ENCODE measurements around the gene SLAMF8. TPM values are rescaled to one million over a fixed set of nuclear protein-coding genes. Genes with fewer than 3 reads are reported as not detected.

The SLAMF8 gene
- total and polyA plus RNA-seq, 12 donors, result 0.30 to 24.4 (median 0.99) TPM

DNA sequence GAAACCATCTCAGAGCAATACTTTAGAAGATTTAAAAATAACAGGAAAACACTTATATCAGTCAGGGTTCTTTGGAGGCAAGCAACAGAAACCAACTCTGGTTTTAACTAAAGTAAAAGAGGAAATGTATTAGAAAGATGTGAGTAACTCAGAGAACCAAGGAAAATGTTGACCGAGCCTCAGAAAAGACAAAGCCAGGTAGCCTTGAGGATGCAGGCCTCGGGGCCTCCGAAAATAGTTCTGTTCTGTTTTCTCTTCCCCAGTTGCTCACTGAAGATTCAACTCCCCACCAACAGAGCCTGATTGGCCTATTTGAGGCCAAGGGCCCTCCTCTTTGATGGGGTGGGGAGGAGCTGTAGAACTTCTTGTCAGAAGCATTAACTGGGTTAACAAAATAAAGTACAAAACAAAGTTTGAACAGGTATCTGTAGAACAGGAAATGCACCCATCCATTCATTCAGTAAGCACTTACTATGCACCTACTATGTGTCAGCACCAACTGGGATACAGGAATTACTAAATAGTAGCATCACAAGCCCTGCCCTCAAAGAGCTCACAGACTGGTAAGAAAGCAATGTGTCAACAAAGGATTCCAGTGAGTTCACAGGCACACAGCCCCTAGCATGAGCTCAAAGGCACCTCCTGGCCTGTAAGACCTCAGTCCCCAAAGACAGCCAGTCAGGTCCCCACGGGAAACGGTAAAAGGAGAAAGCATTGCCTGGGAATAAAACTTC, 12.6 kb downstream of the SLAMF8 start:
- WGBS, 2 donors, result 93 to 95% methylated on average over 5 of the region's 5 CpGs
- Histone ChIP-seq H3K9me3 (no peaks in the 10 kb centered on the region), H3K4me1 (no peaks in the 10 kb centered on the region), H3K27ac (no peak overlapping the region), H3K27me3 (no peaks in the 10 kb centered on the region), H3K4me3 (no peak overlapping the region), H3K36me3 (peaks cover 0 to 33% (median 0%) of the 10 kb centered on the region in 9 donors)
- ATAC-seq, result no peak
- intact Hi-C loops (cut with DNase I), result loop anchor here in 2 of 10 donors (2.0 to 5.0 kb wide), 3 partner anchors 20 to 98 kb away; no protein-coding TSS in a partner anchor
- no peak for DNase-seq
- TF ChIP-seq CTCF (IDR thresholded peaks at IDR 0.05), result no peak

GRCh38 chr1:159841749-159842148, 15.1 kb downstream of the SLAMF8 start:
- peaks cover 0 to 26% (median 0%) of the 10 kb centered on the region in 9 donors for H3K36me3 ChIP-seq
- 70 to 75% methylated on average over 2 of the region's 2 CpGs for WGBS, 2 donors

GRCh38 chr1:159843459-159843858, 16.8 kb downstream of the SLAMF8 start:
- no peak for DNase-seq
- no peaks in the 10 kb centered on the region for H3K27me3 ChIP-seq
- peaks cover 0 to 12% (median 0%) of the 10 kb centered on the region in 9 donors for H3K36me3 ChIP-seq
- no peak for ATAC-seq
- peaks cover 0 to 5% (median 0%) of the 10 kb centered on the region in 9 donors for H3K4me1 ChIP-seq
- intact Hi-C loops (cut with DNase I), result no loop called here
- no peak overlapping the region for H3K4me3 ChIP-seq
- no peaks in the 10 kb centered on the region for H3K9me3 ChIP-seq
- no peak overlapping the region for H3K27ac ChIP-seq
- 87 to 94% methylated on average over 4 of the region's 4 CpGs for WGBS, 2 donors
- no peak for TF ChIP-seq CTCF (IDR thresholded peaks at IDR 0.05)

More at GRCh38 chr1:159841749-159842148, 15.1 kb downstream of the SLAMF8 start:
- Histone ChIP-seq H3K4me3 (no peak overlapping the region), H3K27ac (no peak overlapping the region), H3K4me1 (no peaks in the 10 kb centered on the region), H3K27me3 (no peaks in the 10 kb centered on the region), H3K9me3 (no peaks in the 10 kb centered on the region)
- no peak for DNase-seq
- peak in 3 of 8 donors; percentile 19 to 54 (median 46) for ATAC-seq
- no peak for TF ChIP-seq CTCF (IDR thresholded peaks at IDR 0.05)
- intact Hi-C loops (cut with DNase I), result no loop called here

DNA sequence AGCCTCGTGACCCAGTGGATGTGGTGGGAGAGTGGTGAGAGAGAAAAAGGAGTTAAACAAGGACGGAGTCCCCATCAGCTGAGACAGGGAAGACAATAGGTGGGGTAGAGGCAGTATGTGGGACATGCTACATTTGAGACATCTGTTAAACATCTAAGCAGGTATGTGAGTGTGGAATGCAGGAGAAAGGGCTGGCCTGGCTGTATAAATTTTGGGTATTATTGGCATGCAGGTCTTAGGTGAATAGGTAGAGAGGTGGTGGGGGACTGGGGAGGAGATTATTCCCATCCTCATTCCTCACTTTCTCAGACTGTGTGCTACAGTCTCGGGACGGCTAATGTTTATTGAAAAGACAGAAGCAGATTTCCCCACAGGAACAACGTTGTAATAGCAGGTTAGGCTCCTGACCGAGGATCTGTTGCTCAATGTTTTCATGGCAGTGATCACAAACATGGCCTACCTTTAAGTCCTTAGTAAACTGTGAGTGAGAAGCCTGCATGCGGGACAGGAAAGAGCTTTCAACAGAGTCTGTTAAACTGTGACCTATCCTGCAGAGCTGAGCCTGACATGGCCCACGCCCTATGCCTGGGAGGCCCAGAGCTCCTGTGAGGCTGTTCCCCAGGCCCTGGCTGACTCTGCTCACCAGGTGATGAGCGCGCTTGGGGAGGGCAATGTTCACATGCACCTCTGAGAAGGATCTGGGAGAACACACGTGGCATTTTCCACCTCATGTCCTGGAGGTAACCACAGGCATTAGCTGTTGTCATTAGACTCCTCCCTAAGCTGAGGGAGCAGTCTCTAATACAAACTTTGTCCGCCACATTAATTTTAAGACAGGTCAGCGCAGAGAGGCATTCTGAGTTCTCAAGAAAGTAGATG, 19.3 kb downstream of the SLAMF8 start:
- H3K9me3 ChIP-seq, result no peaks in the 10 kb centered on the region
- DNase-seq (no peak), ATAC-seq (no peak)
- WGBS, 2 donors, result 90% methylated on average over 13 of the region's 13 CpGs
- no peak for TF ChIP-seq CTCF (IDR thresholded peaks at IDR 0.05)
- intact Hi-C loops (cut with DNase I), result no loop called here
- H3K4me3 ChIP-seq, result no peak overlapping the region
- peaks cover 0 to 25% (median 0%) of the 10 kb centered on the region in 9 donors for H3K4me1 ChIP-seq
- H3K27me3 ChIP-seq, result no peaks in the 10 kb centered on the region
- H3K36me3 ChIP-seq, result no peaks in the 10 kb centered on the region
- no peak overlapping the region for H3K27ac ChIP-seq
